ENCODE results near the gene PDLIM5.
"Not testable (repeated sequence)": the region's sequence is repeated elsewhere in the genome, so short reads cannot be mapped to it uniquely, and the experiment has no call there.

The PDLIM5 gene

GRCh38 chr4:94660614-94661013, 208.9 kb downstream of the PDLIM5 start:
- DNase-seq (ENCODE audit: low read depth, low spot score) = no peak
- Histone ChIP-seq H3K27ac (ENCODE audit: low read length) (no peak overlapping the region), H3K4me1 (ENCODE audit: control insufficient read depth, insufficient read depth, low read length) (no peaks in the 10 kb centered on the region), H3K36me3 (ENCODE audit: control insufficient read depth, insufficient read depth, low read length) (no peaks in the 10 kb centered on the region), H3K9me3 (ENCODE audit: control insufficient read depth, insufficient read depth, low read length) (no peaks in the 10 kb centered on the region), H3K27me3 (ENCODE audit: control insufficient read depth, insufficient read depth, low read length) (no peaks in the 10 kb centered on the region), H3K4me3 (ENCODE audit: low read length) (no peak overlapping the region)
- no CpG with 5 or more reads among the region's 3 CpGs for WGBS (ENCODE audit: insufficient coverage, insufficient read length)

GRCh38 chr4:94665021-94665420, 213.3 kb downstream of the PDLIM5 start:
- H3K36me3 ChIP-seq (ENCODE audit: control insufficient read depth, insufficient read depth, low read length); DNase-seq (ENCODE audit: low read depth, low spot score); H3K9me3 ChIP-seq (ENCODE audit: control insufficient read depth, insufficient read depth, low read length); H3K27me3 ChIP-seq (ENCODE audit: control insufficient read depth, insufficient read depth, low read length); H3K4me1 ChIP-seq (ENCODE audit: control insufficient read depth, insufficient read depth, low read length); H3K27ac ChIP-seq (ENCODE audit: low read length); H3K4me3 ChIP-seq (ENCODE audit: low read length): not testable (repeated sequence)
- WGBS (ENCODE audit: insufficient coverage, insufficient read length) = no CpG with 5 or more reads among the region's 5 CpGs

GRCh38 chr4:94665500-94666404, 214.0 kb downstream of the PDLIM5 start:
- Histone ChIP-seq H3K27ac (ENCODE audit: low read length) (no peak overlapping the region), H3K36me3 (ENCODE audit: control insufficient read depth, insufficient read depth, low read length) (no peaks in the 10 kb centered on the region), H3K27me3 (ENCODE audit: control insufficient read depth, insufficient read depth, low read length) (no peaks in the 10 kb centered on the region), H3K9me3 (ENCODE audit: control insufficient read depth, insufficient read depth, low read length) (no peaks in the 10 kb centered on the region), H3K4me3 (ENCODE audit: low read length) (no peak overlapping the region), H3K4me1 (ENCODE audit: control insufficient read depth, insufficient read depth, low read length) (no peaks in the 10 kb centered on the region)
- WGBS (ENCODE audit: insufficient coverage, insufficient read length) = 100% methylated on average over 1 of the region's 3 CpGs
- no peak for DNase-seq (ENCODE audit: low read depth, low spot score)

GRCh38 chr4:94668724-94669123, 217.0 kb downstream of the PDLIM5 start:
- Histone ChIP-seq H3K27me3 (ENCODE audit: control insufficient read depth, insufficient read depth, low read length) (no peaks in the 10 kb centered on the region), H3K27ac (ENCODE audit: low read length) (no peak overlapping the region), H3K36me3 (ENCODE audit: control insufficient read depth, insufficient read depth, low read length) (no peaks in the 10 kb centered on the region), H3K9me3 (ENCODE audit: control insufficient read depth, insufficient read depth, low read length) (no peaks in the 10 kb centered on the region), H3K4me1 (ENCODE audit: control insufficient read depth, insufficient read depth, low read length) (no peaks in the 10 kb centered on the region), H3K4me3 (ENCODE audit: low read length) (no peak overlapping the region)
- no CpG with 5 or more reads among the region's 7 CpGs for WGBS (ENCODE audit: insufficient coverage, insufficient read length)
- DNase-seq (ENCODE audit: low read depth, low spot score) = no peak

GRCh38 chr4:94669672-94670664, 218.2 kb downstream of the PDLIM5 start:
- no peak overlapping the region for H3K27ac ChIP-seq (ENCODE audit: low read length)
- no peaks in the 10 kb centered on the region for H3K27me3 ChIP-seq (ENCODE audit: control insufficient read depth, insufficient read depth, low read length)
- H3K9me3 ChIP-seq (ENCODE audit: control insufficient read depth, insufficient read depth, low read length) = no peaks in the 10 kb centered on the region
- H3K4me1 ChIP-seq (ENCODE audit: control insufficient read depth, insufficient read depth, low read length) = no peaks in the 10 kb centered on the region
- WGBS (ENCODE audit: insufficient coverage, insufficient read length) = no CpG with 5 or more reads among the region's 6 CpGs
- no peak for DNase-seq (ENCODE audit: low read depth, low spot score)
- H3K4me3 ChIP-seq (ENCODE audit: low read length) = no peak overlapping the region
- no peaks in the 10 kb centered on the region for H3K36me3 ChIP-seq (ENCODE audit: control insufficient read depth, insufficient read depth, low read length)

- WGBS (ENCODE audit: insufficient coverage, insufficient read length) = no CpG with 5 or more reads among the region's 5 CpGs
- no peaks in the 10 kb centered on the region for H3K9me3 ChIP-seq (ENCODE audit: control insufficient read depth, insufficient read depth, low read length)
- no peak overlapping the region for H3K27ac ChIP-seq (ENCODE audit: low read length)
- no peaks in the 10 kb centered on the region for H3K4me1 ChIP-seq (ENCODE audit: control insufficient read depth, insufficient read depth, low read length)
- H3K36me3 ChIP-seq (ENCODE audit: control insufficient read depth, insufficient read depth, low read length) = no peaks in the 10 kb centered on the region
- no peak overlapping the region for H3K4me3 ChIP-seq (ENCODE audit: low read length)
- H3K27me3 ChIP-seq (ENCODE audit: control insufficient read depth, insufficient read depth, low read length) = no peaks in the 10 kb centered on the region
- DNase-seq (ENCODE audit: low read depth, low spot score) = no peak
Observed at GRCh38 chr4:94671113-94671512, 219.4 kb downstream of the PDLIM5 start.

GRCh38 chr4:94673961-94674360, 222.2 kb downstream of the PDLIM5 start:
- Histone ChIP-seq H3K27ac (ENCODE audit: low read length) (no peak overlapping the region), H3K4me1 (ENCODE audit: control insufficient read depth, insufficient read depth, low read length) (0 out of 2 replicates have a peak, but pooled peaks cover 2% of the 10 kb centered on the region), H3K27me3 (ENCODE audit: control insufficient read depth, insufficient read depth, low read length) (no peaks in the 10 kb centered on the region), H3K4me3 (ENCODE audit: low read length) (no peak overlapping the region), H3K36me3 (ENCODE audit: control insufficient read depth, insufficient read depth, low read length) (no peaks in the 10 kb centered on the region), H3K9me3 (ENCODE audit: control insufficient read depth, insufficient read depth, low read length) (no peaks in the 10 kb centered on the region)
- DNase-seq (ENCODE audit: low read depth, low spot score) = no peak
- no CpG with 5 or more reads among the region's 2 CpGs for WGBS (ENCODE audit: insufficient coverage, insufficient read length)

- no peak overlapping the region for H3K4me3 ChIP-seq (ENCODE audit: low read length)
- H3K9me3 ChIP-seq (ENCODE audit: control insufficient read depth, insufficient read depth, low read length) = no peaks in the 10 kb centered on the region
- no peak for DNase-seq (ENCODE audit: low read depth, low spot score)
- 0 out of 2 replicates have a peak, but pooled peaks cover 2% of the 10 kb centered on the region for H3K4me1 ChIP-seq (ENCODE audit: control insufficient read depth, insufficient read depth, low read length)
- H3K27ac ChIP-seq (ENCODE audit: low read length) = no peak overlapping the region
- H3K27me3 ChIP-seq (ENCODE audit: control insufficient read depth, insufficient read depth, low read length) = no peaks in the 10 kb centered on the region
- H3K36me3 ChIP-seq (ENCODE audit: control insufficient read depth, insufficient read depth, low read length) = no peaks in the 10 kb centered on the region
- no CpG with 5 or more reads among the region's 2 CpGs for WGBS (ENCODE audit: insufficient coverage, insufficient read length)
Observed at GRCh38 chr4:94676970-94677369, 225.2 kb downstream of the PDLIM5 start.

- Histone ChIP-seq H3K27ac (ENCODE audit: low read length) (no peak overlapping the region), H3K9me3 (ENCODE audit: control insufficient read depth, insufficient read depth, low read length) (no peaks in the 10 kb centered on the region), H3K36me3 (ENCODE audit: control insufficient read depth, insufficient read depth, low read length) (no peaks in the 10 kb centered on the region), H3K4me3 (ENCODE audit: low read length) (no peak overlapping the region), H3K27me3 (ENCODE audit: control insufficient read depth, insufficient read depth, low read length) (no peaks in the 10 kb centered on the region), H3K4me1 (ENCODE audit: control insufficient read depth, insufficient read depth, low read length) (0 out of 2 replicates have a peak, but pooled peaks cover 2% of the 10 kb centered on the region)
- no peak for DNase-seq (ENCODE audit: low read depth, low spot score)
Observed at GRCh38 chr4:94678896-94679295, 227.2 kb downstream of the PDLIM5 start.

- Histone ChIP-seq H3K9me3 (ENCODE audit: control insufficient read depth, insufficient read depth, low read length) (no peaks in the 10 kb centered on the region), H3K27me3 (ENCODE audit: control insufficient read depth, insufficient read depth, low read length) (no peaks in the 10 kb centered on the region), H3K4me1 (ENCODE audit: control insufficient read depth, insufficient read depth, low read length) (0 out of 2 replicates have a peak, but pooled peaks cover 2% of the 10 kb centered on the region), H3K36me3 (ENCODE audit: control insufficient read depth, insufficient read depth, low read length) (no peaks in the 10 kb centered on the region), H3K4me3 (ENCODE audit: low read length) (no peak overlapping the region), H3K27ac (ENCODE audit: low read length) (no peak overlapping the region)
- whole genome bisulfite sequencing (ENCODE audit: insufficient coverage, insufficient read length) = no CpG with 5 or more reads among the region's 10 CpGs
- DNase-seq (ENCODE audit: low read depth, low spot score) = no peak
Observed at GRCh38 chr4:94680176-94680862, 228.6 kb downstream of the PDLIM5 start.
